ENCODE measurements around the gene CYP4F3. TPM values are rescaled to one million over a fixed set of nuclear protein-coding genes. Genes with fewer than 3 reads are reported as not detected.

CYP4F3 gene
- total and polyA plus RNA-seq, 2 of the 13 experiments (the other 11 are each of a cell fraction or from before 2014, with no cell fraction given), result 17.8 to 22.8 TPM

DNA sequence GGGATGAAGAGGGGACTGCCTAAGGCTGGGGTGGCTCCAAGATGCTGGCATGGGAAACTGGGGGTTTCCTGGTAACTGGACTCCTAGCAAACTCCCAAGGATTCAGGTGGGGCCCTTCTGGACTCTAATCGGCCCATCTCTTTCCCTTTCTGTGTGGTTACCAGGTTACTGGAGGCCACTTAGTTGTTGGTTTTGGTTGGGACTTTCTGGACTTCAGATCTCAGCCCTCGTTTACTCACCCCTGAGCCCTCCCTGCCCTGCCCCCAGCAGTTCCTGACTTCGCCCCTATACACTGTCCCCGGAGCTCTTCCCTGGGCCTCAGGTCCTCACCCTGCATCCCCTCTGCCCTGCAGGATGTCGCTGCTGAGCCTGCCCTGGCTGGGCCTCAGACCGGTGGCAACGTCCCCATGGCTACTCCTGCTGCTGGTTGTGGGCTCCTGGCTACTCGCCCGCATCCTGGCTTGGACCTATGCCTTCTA, 32.5 kb downstream of the CYP4F3 start (continued):
- no peak for TF ChIP-seq HINFP (CRISPR knock-in tag; IDR thresholded peaks at IDR 0.05; ENCODE audit: low read depth)
- TF ChIP-seq ARNTL (CRISPR knock-in tag; IDR thresholded peaks at IDR 0.05), result no peak
- no peak for TF ChIP-seq SAFB2 (CRISPR knock-in tag; IDR thresholded peaks at IDR 0.05; ENCODE audit: borderline replicate concordance, low read depth)
- no peak for TF ChIP-seq AGO1 (IDR thresholded peaks at IDR 0.05; ENCODE audit: low read depth, low read length, poor library complexity, severe bottlenecking)
- no peak for TF ChIP-seq DNMT1 (CRISPR knock-in tag; IDR thresholded peaks at IDR 0.05)
- TF ChIP-seq, protein P1, sequence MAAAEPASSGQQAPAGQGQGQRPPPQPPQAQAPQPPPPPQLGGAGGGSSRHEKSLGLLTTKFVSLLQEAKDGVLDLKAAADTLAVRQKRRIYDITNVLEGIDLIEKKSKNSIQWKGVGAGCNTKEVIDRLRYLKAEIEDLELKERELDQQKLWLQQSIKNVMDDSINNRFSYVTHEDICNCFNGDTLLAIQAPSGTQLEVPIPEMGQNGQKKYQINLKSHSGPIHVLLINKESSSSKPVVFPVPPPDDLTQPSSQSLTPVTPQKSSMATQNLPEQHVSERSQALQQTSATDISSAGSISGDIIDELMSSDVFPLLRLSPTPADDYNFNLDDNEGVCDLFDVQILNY (CRISPR knock-in tag; conservative IDR thresholded peaks at IDR 0.05), result no peak
- TF ChIP-seq ATAD3A (CRISPR knock-in tag; IDR thresholded peaks at IDR 0.05), result no peak
- no peak for TF ChIP-seq IRX3 (CRISPR knock-in tag; IDR thresholded peaks at IDR 0.05; ENCODE audit: borderline replicate concordance, low read depth)
- no peak for TF ChIP-seq ZIK1 (CRISPR knock-in tag; IDR thresholded peaks at IDR 0.05; ENCODE audit: borderline replicate concordance, low read depth)
- TF ChIP-seq ZNF839 (CRISPR knock-in tag; IDR thresholded peaks at IDR 0.05; ENCODE audit: borderline replicate concordance), result 0 out of 2 replicates have a peak, but pooled peaks have one; percentile 22
- TF ChIP-seq RBFOX2 (IDR thresholded peaks at IDR 0.05; ENCODE audit: low read depth, low read length), result no peak; the same call in 1 of the 2 replicates
- no peak for TF ChIP-seq BHLHE40 (IDR thresholded peaks at IDR 0.05; ENCODE audit: low read length)
- no peak for TF ChIP-seq ZNF841 (CRISPR knock-in tag; IDR thresholded peaks at IDR 0.05; ENCODE audit: borderline replicate concordance)
- TF ChIP-seq ZNF776 (CRISPR knock-in tag; IDR thresholded peaks at IDR 0.05), result no peak
- no peak for TF ChIP-seq RBAK (CRISPR knock-in tag; IDR thresholded peaks at IDR 0.05)
- TF ChIP-seq ZNF563 (CRISPR knock-in tag; IDR thresholded peaks at IDR 0.05), result no peak
- peak; percentile 47; the same call in 1 of the 2 replicates for TF ChIP-seq HDAC2 (CRISPR knock-in tag; IDR thresholded peaks at IDR 0.05)
- TF ChIP-seq TMF1 (CRISPR knock-in tag; IDR thresholded peaks at IDR 0.05; ENCODE audit: low read depth), result no peak
- peak; percentile 37; the same call in 1 of the 2 replicates for TF ChIP-seq NCOA2 (CRISPR knock-in tag; IDR thresholded peaks at IDR 0.05)
- no peak for TF ChIP-seq ZNF446 (CRISPR knock-in tag; IDR thresholded peaks at IDR 0.05)
- no peak for TF ChIP-seq ZNF644 (CRISPR knock-in tag; IDR thresholded peaks at IDR 0.05; ENCODE audit: low read depth)
- no peak for TF ChIP-seq ZNF546 (CRISPR knock-in tag; conservative IDR thresholded peaks at IDR 0.05)
- 0 out of 2 replicates have a peak, but pooled peaks have one; percentile 38 for TF ChIP-seq HNRNPL (IDR thresholded peaks at IDR 0.05; ENCODE audit: low read depth, low read length)
- no peak for TF ChIP-seq ZNF34 (CRISPR knock-in tag; IDR thresholded peaks at IDR 0.05; ENCODE audit: borderline replicate concordance)
- TF ChIP-seq SNRNP70 (IDR thresholded peaks at IDR 0.05; ENCODE audit: low read depth, low read length), result no peak
- TF ChIP-seq ZNF496 (CRISPR knock-in tag; IDR thresholded peaks at IDR 0.05; ENCODE audit: insufficient replicate concordance), result no peak
- TF ChIP-seq POLR2G (IDR thresholded peaks at IDR 0.05; ENCODE audit: low read depth, low read length), result no peak
- TF ChIP-seq ATF1 (CRISPR knock-in tag; IDR thresholded peaks at IDR 0.05), result no peak

All from HepG2 (cell line).